Pancreas (tissue), 10 donors: ENCODE measurements around the gene CFAP251. TPM values are rescaled to one million over a fixed set of nuclear protein-coding genes. Genes with fewer than 3 reads are reported as not detected.

Experiments used
- ATAC-seq, 4 donors: fragments of 200-7000 bp; cut with Tn5 transposase; one replicate each; pipeline versions ENCODE4 v1.8.0 to v1.9.1; 2020; ENCODE audit warnings: mild to moderate bottlenecking in 4 of 4, moderate library complexity in 4 of 4
- DNase-seq, 6 donors: peaks; one replicate each; pipeline ENCODE4 v3.0.0-alpha.2; 2020
- FAIRE-seq: peaks from 2 replicates; lab custom pipeline; 2012; peaks lifted over from hg19 to GRCh38; lab: Jason Lieb, UNC
- H3K27ac ChIP-seq, 4 donors: fragments of 200-600 bp; sonication (generic); 1 replicate in 3 of 4; 2 replicates in 1 of 4; pipeline versions ENCODE4 v1.5.0 to v1.8.0; 2020
- H3K27me3 ChIP-seq, 4 donors: fragments of 200-600 bp; one replicate each; pipeline ENCODE4 v1.8.0; 2021
- H3K36me3 ChIP-seq, 3 donors: fragments of 200-600 bp; sonication (generic) in 1 of 3; one replicate each; pipeline versions ENCODE4 v1.5.0 to v1.8.0; 2020 to 2021
- H3K4me1 ChIP-seq, 3 donors: fragments of 200-600 bp; one replicate each; pipeline ENCODE4 v1.8.0; 2021
- H3K4me3 ChIP-seq, 4 donors: fragments of 200-600 bp; sonication (generic) in 2 of 4; one replicate each; pipeline versions ENCODE4 v1.5.0 to v1.8.0; 2020 to 2021
- H3K9me3 ChIP-seq, 4 donors: fragments of 200-600 bp; one replicate each; pipeline ENCODE4 v1.8.0; 2021
- CTCF ChIP-seq, 4 donors: fragments of 200-600 bp; sonication (generic) in 3 of 4; IDR thresholded peaks; one replicate each; pipeline versions ENCODE4 v1.5.0 to v1.8.0; 2021; ENCODE audit warnings: antibody characterized with exemption in 4 of 4
- WGBS, 2 donors: extraction: QIAGEN DNeasy Blood & Tissue Kit; methylation state at CpG; one replicate each; pipeline ENCODE4 v1.1.7; 2013; 5-methylcytosine and 5-hydroxymethylcytosine counted together
- intact Hi-C, 3 donors: fragments of 100-400 bp; cut with DNase I; formaldehyde crosslinking; loops; one replicate each; pipeline versions ENCODE4 v1.11.1 to v1.14.2; 2022
- polyA plus RNA-seq, 2 donors: library from polyadenylated mRNA; stranded (reverse); fragments of 200-250 nt; gene quantifications; one replicate each; pipeline ENCODE4 v1.2.3, GENCODE V29; 2013
- total RNA-seq, 6 donors: library from RNA; stranded (reverse); fragmentation: NEBNext Ultra II Directional in 4 of 6; extraction: Animal tissue kit (Norgen Biotek cat#: 25700) in 4 of 6; gene quantifications; one replicate each; pipeline versions ENCODE4 v1.2.1 to v1.2.4, GENCODE V29; 2021 to 2023
- donor health status: healthy with polysubstance abuse.
- donor health status: DM: no; HTN: no; CAD: no; lungs with moderate emphysema.
- donor health status: DM: no; HTN: no; CAD: no.
- donor health status: control.
- donor health status: control.
- donor health status: Bipolar disorder and iron deficiency.
- donor health status: DM: yes; HTN: yes; CAD: no.
- donor health status: DM: no; HTN: no; CAD: no.
- donor health status: DM: no; HTN: no; CAD: no.
- donor health status: DM: yes; HTN: yes; CAD: no.

Gene CFAP251
- total and polyA plus RNA-seq, 8 donors = 1.7 to 5.9 (median 3.3) TPM

- no peak for DNase-seq
- peaks cover 14 to 29% (median 23%) of the 10 kb centered on the region in 3 donors for H3K4me1 ChIP-seq
- no peak overlapping the region for H3K4me3 ChIP-seq
- H3K27me3 ChIP-seq = no peaks in the 10 kb centered on the region
- H3K36me3 ChIP-seq = peaks cover 6 to 17% (median 9%) of the 10 kb centered on the region in 3 donors
- peak overlapping the region in 1 of 4 donors; percentile 82 for H3K27ac ChIP-seq
- 81 to 85% methylated on average over 13 of the region's 13 CpGs for WGBS, 2 donors
- no peak for FAIRE-seq
- no peaks in the 10 kb centered on the region for H3K9me3 ChIP-seq
- intact Hi-C loops = no loop called here
- no peak for ATAC-seq
- TF ChIP-seq CTCF (IDR thresholded peaks at IDR 0.05) = no peak
Measured at GRCh38 chr12:121892673-121893561, 25.5 kb upstream of the CFAP251 start.

GRCh38 chr12:121893961-121894460, 24.4 kb upstream of the CFAP251 start:
- FAIRE-seq (no peak), DNase-seq (peak in 5 of 6 donors; percentile 52 to 60 (median 58)), ATAC-seq (peak; percentile 78 to 86 (median 85))
- H3K36me3 ChIP-seq = peaks cover 9 to 23% (median 10%) of the 10 kb centered on the region in 3 donors
- no peaks in the 10 kb centered on the region for H3K9me3 ChIP-seq
- intact Hi-C loops = no loop called here
- peak overlapping the region in 3 of 4 donors; percentile 49 to 82 (median 72) for H3K27ac ChIP-seq
- H3K4me1 ChIP-seq = peaks cover 14 to 26% (median 23%) of the 10 kb centered on the region in 3 donors
- no peaks in the 10 kb centered on the region for H3K27me3 ChIP-seq
- no peak overlapping the region for H3K4me3 ChIP-seq
- no peak for TF ChIP-seq CTCF (IDR thresholded peaks at IDR 0.05)
- 10 to 12% methylated on average over 1 of the region's 1 CpG for WGBS, 2 donors

DNA sequence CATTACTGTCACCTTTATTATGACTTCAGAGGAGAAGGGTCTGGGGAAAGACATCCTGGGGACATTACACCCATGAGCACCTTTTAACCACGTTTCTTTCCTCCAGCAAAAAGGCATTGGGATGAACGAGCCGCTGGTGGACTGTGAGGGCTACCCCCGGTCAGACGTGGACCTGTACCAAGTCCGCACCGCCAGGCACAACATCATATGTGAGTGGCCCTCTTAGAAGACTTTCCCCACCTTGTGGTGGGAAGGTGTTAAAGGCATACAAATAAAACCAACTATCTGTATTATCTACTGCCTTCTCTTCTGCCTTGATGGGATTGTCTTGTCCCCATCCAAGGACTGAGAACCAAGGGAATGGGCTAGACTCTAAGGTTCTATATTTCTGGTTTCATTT, 23.8 kb upstream of the CFAP251 start:
- no peak for TF ChIP-seq CTCF (IDR thresholded peaks at IDR 0.05)

DNA sequence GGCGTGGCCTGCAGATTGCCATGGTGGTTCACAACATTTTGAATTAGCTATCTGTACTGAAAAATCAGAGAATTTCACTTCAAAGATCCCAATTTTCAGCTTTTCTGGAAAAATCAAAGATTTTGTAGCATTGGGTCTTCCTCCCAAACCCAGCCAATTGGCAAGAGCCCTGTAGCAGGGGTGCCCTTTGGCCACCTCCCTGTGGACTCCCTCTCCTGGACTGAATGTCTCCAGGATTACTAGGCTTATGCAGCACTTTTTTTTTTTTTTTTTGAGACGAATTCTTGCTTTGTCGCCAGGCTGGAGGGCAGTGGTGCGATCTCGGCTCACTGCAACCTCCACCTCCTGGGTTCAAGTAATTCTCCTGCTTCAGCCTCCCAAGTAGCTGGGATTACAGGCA, 20.1 kb upstream of the CFAP251 start:
- H3K36me3 ChIP-seq = peaks cover 9 to 52% (median 22%) of the 10 kb centered on the region in 3 donors

More for the DNA sequence above, 23.8 kb upstream of the CFAP251 start:
- no peak for FAIRE-seq
- DNase-seq = no peak
- peak overlapping the region in 3 of 4 donors; percentile 49 to 82 (median 72) for H3K27ac ChIP-seq
- H3K27me3 ChIP-seq = no peaks in the 10 kb centered on the region
- H3K9me3 ChIP-seq = no peaks in the 10 kb centered on the region
- WGBS, 2 donors = 60 to 68% methylated on average over 7 of the region's 7 CpGs
- intact Hi-C loops = no loop called here
- peaks cover 9 to 29% (median 12%) of the 10 kb centered on the region in 3 donors for H3K36me3 ChIP-seq
- peaks cover 12 to 23% (median 20%) of the 10 kb centered on the region in 3 donors for H3K4me1 ChIP-seq
- H3K4me3 ChIP-seq = no peak overlapping the region
- ATAC-seq = peak in 3 of 4 donors; percentile 20 to 34 (median 32)

More for the DNA sequence above, 20.1 kb upstream of the CFAP251 start:
- H3K4me3 ChIP-seq = no peak overlapping the region
- DNase-seq = no peak
- ATAC-seq = no peak
- no peak for FAIRE-seq
- TF ChIP-seq CTCF (IDR thresholded peaks at IDR 0.05) = no peak
- H3K27me3 ChIP-seq = no peaks in the 10 kb centered on the region
- peaks cover 5 to 12% (median 12%) of the 10 kb centered on the region in 3 donors for H3K4me1 ChIP-seq
- no peak overlapping the region for H3K27ac ChIP-seq
- intact Hi-C loops = no loop called here
- WGBS, 2 donors = 75 to 89% methylated on average over 5 of the region's 5 CpGs
- no peaks in the 10 kb centered on the region for H3K9me3 ChIP-seq
